ENCODE results near the gene ARHGEF10L. TPM values are rescaled to one million over a fixed set of nuclear protein-coding genes. Genes with fewer than 3 reads are reported as not detected.

ARHGEF10L gene
- polyA plus RNA-seq, 1 donor (not counting 4 experiments of a cell fraction or from before 2014, with no cell fraction given) = 2.4 TPM

DNA sequence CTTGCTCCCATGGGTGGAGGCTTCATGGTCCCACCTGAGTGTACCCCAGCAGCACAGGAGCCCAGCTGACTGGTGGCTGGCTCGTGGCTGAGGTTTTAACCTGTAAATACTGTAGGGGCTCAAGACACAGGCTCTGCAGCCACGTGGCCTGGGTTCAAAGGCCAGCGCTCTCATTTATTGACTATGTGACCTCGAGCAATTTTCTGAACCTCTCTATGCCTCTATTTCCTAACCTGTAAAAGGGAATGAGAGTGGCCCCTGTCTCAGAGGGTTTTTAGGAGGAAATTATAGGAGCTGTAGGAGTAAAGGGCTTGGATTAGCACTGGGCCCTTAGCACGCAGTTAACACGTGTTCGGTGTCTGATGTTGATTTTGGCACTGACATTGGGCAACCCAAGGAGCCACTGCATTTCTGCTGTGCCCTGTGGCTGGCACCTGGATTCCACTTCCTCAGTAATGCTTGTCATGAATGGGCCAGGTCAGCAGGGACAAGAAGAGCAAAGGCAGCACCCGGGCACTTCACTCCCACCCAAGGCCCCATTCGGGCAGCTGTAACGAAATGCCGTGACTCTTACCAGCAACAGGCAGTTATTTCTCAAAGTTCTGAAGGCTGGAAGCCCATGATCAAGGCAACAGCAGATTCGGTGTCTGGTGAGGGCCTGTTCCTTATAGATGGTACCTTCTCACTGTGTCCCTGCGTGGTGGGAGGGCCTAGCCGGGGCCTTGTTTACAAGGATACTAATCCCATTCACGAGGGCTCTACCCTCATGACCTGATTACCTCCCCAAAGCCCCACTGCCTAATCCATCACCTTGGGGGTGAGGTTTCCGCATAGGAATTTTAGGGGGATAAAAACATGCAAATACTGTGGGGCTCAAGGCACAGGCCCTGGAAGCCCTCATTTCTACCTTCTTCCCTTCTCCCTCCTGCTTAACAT is 25.2 kb downstream of the ARHGEF10L start:
- H3K4me1 ChIP-seq (ENCODE audit: control insufficient read depth, extremely low read depth, insufficient read depth, low read length) = peaks cover 10% of the 10 kb centered on the region
- no peak overlapping the region for H3K9ac ChIP-seq (ENCODE audit: control insufficient read depth, extremely low read depth, insufficient read depth, low read length)
- dilution Hi-C loops (cut with MboI; ENCODE audit: extremely low pct_ligation_motif_present, low sequenced_read_pairs) = no loop called here
- no peaks in the 10 kb centered on the region for H3K36me3 ChIP-seq (ENCODE audit: control insufficient read depth in 2 of 2, extremely low read depth in 1 of 2, insufficient read depth in 2 of 2, low read length in 2 of 2)
- H3K27ac ChIP-seq (ENCODE audit: control insufficient read depth, insufficient read depth, low read length) = no peak overlapping the region
- no peak overlapping the region for H2AFZ ChIP-seq (ENCODE audit: control insufficient read depth, low read length)
- DNase-seq (ENCODE audit: low read depth, low spot score) (no peak), FAIRE-seq (no peak)
- no peaks in the 10 kb centered on the region for H3K9me3 ChIP-seq (ENCODE audit: control insufficient read depth, low read depth, low read length)
- H3K79me2 ChIP-seq (ENCODE audit: control insufficient read depth, insufficient read depth, low read length) = no peaks in the 10 kb centered on the region
- no peaks in the 10 kb centered on the region for H3K27me3 ChIP-seq (ENCODE audit: control insufficient read depth, extremely low read depth, insufficient read depth, low read length)
- H3K9me1 ChIP-seq (ENCODE audit: control insufficient read depth, extremely low read depth, insufficient read depth, low read length) = no peaks in the 10 kb centered on the region
- H3K4me2 ChIP-seq (ENCODE audit: control insufficient read depth, extremely low read depth, insufficient read depth, low read depth, low read length) = no peak overlapping the region
- no peaks in the 10 kb centered on the region for H4K20me1 ChIP-seq (ENCODE audit: control insufficient read depth, extremely low read depth, insufficient read depth, low read length)
- no peak for TF ChIP-seq EZH2 (IDR thresholded peaks at IDR 0.05; ENCODE audit: low read length)
- TF ChIP-seq CTCF (optimal IDR thresholded peaks at IDR 0.05 in 1 of 3, IDR thresholded peaks at IDR 0.05 in 1 of 3, conservative IDR thresholded peaks at IDR 0.05 in 1 of 3; ENCODE audit: extremely low read depth in 1 of 3, insufficient read depth in 2 of 3, low read length in 3 of 3) = no peak
- no peak overlapping the region for H3K4me3 ChIP-seq (ENCODE audit: control insufficient read depth in 2 of 3, extremely low read depth in 1 of 3, insufficient read depth in 2 of 3, low read depth in 1 of 3, low read length in 3 of 3)

GRCh38 chr1:17565461-17566252 is 26.2 kb downstream of the ARHGEF10L start:
- dilution Hi-C loops (cut with MboI; ENCODE audit: extremely low pct_ligation_motif_present, low sequenced_read_pairs) = no loop called here

More at GRCh38 chr1:17565461-17566252, 26.2 kb downstream of the ARHGEF10L start:
- Histone ChIP-seq H3K4me3 (ENCODE audit: control insufficient read depth in 2 of 3, extremely low read depth in 1 of 3, insufficient read depth in 2 of 3, low read depth in 1 of 3, low read length in 3 of 3) (no peak overlapping the region), H3K4me1 (ENCODE audit: control insufficient read depth, extremely low read depth, insufficient read depth, low read length) (peaks cover 9% of the 10 kb centered on the region), H3K9ac (ENCODE audit: control insufficient read depth, extremely low read depth, insufficient read depth, low read length) (no peak overlapping the region), H4K20me1 (ENCODE audit: control insufficient read depth, extremely low read depth, insufficient read depth, low read length) (no peaks in the 10 kb centered on the region), H3K9me1 (ENCODE audit: control insufficient read depth, extremely low read depth, insufficient read depth, low read length) (no peaks in the 10 kb centered on the region), H3K36me3 (ENCODE audit: control insufficient read depth in 2 of 2, extremely low read depth in 1 of 2, insufficient read depth in 2 of 2, low read length in 2 of 2) (no peaks in the 10 kb centered on the region), H3K27me3 (ENCODE audit: control insufficient read depth, extremely low read depth, insufficient read depth, low read length) (no peaks in the 10 kb centered on the region), H3K27ac (ENCODE audit: control insufficient read depth, insufficient read depth, low read length) (no peak overlapping the region), H2AFZ (ENCODE audit: control insufficient read depth, low read length) (no peak overlapping the region), H3K9me3 (ENCODE audit: control insufficient read depth, low read depth, low read length) (no peaks in the 10 kb centered on the region), H3K79me2 (ENCODE audit: control insufficient read depth, insufficient read depth, low read length) (no peaks in the 10 kb centered on the region), H3K4me2 (ENCODE audit: control insufficient read depth, extremely low read depth, insufficient read depth, low read depth, low read length) (no peak overlapping the region)
- TF ChIP-seq EZH2 (IDR thresholded peaks at IDR 0.05; ENCODE audit: low read length) = no peak
- TF ChIP-seq CTCF (optimal IDR thresholded peaks at IDR 0.05 in 1 of 3, IDR thresholded peaks at IDR 0.05 in 1 of 3, conservative IDR thresholded peaks at IDR 0.05 in 1 of 3; ENCODE audit: extremely low read depth in 1 of 3, insufficient read depth in 2 of 3, low read length in 3 of 3) = no peak
- no peak for DNase-seq (ENCODE audit: low read depth, low spot score)
- FAIRE-seq = no peak

Data from keratinocyte (primary cell).